IPS-NIHi7 (cell line): ENCODE data around the gene AURKA.

Experiments used
- DNase-seq: peaks from one replicate; pipeline ENCODE4 v3.0.0; 2012; ENCODE audit warnings: mixed read lengths; ENCODE audit errors: extremely low spot score

The AURKA gene

GRCh38 chr20:56392132-56392880 lies at the start of gene AURKA, which contains the start of gene CSTF1:
TSS of gene AURKA (minus strand) at chr20:56392215. CDS start at chr20:56388197, 4,018 bp downstream.
TSS of gene CSTF1 (plus strand) at chr20:56392645. CDS start at chr20:56395553, 2,908 bp downstream.
- DNase-seq: peak; percentile 100

- no peak for DNase-seq
Observed at GRCh38 chr20:56440346-56441007, 48.5 kb upstream of the AURKA start.

- no peak for DNase-seq
Observed at GRCh38 chr20:56439771-56440291, 47.8 kb upstream of the AURKA start.

DNA sequence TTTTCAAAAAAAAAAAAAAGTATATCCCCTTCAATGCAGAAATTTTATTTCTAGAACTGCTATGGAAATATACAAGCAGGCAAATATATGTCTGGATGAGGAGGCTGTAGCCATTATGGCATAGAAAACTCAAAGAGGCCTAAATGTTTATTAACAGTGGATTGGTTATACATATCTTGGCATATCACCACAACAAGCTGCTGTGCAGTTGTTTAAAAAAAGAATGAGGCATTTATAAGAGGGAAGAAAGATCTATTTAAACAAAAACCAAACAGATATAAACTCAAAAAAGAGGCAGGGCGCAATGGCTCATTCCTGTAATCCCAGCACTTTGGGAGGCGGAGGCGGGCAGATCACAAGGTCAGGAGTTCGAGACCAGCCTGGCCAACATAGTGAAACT lies 46.3 kb upstream of the AURKA start:
- DNase-seq: no peak

- no peak for DNase-seq
Observed at GRCh38 chr20:56437196-56437960, 45.4 kb upstream of the AURKA start.

GRCh38 chr20:56433880-56434255 lies 41.9 kb upstream of the AURKA start:
- no peak for DNase-seq

- no peak for DNase-seq
Observed at GRCh38 chr20:56433221-56433879, 41.3 kb upstream of the AURKA start.

- no peak for DNase-seq
Observed at GRCh38 chr20:56431471-56431870, 39.5 kb upstream of the AURKA start.

DNA sequence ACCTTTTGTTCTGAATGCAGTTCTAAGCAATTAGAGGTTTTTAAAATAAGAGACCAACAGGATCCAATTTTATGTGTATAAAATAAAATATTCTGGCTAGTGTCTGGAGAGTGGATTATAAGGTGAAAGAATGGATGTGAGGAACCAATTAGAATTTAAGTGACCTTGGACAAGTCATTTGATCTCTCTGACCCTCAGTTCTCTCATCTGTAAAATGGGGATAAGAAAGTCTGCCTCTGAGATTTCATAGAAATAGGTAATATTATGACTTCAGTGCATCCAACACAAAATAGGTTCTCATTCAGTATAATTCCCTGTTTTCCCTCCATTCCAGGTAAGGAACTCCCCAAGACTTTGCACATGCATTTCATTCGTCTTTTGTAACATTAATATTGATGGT lies 38.9 kb upstream of the AURKA start:
- no peak for DNase-seq

- DNase-seq: no peak
Observed at GRCh38 chr20:56430461-56430860, 38.4 kb upstream of the AURKA start.

DNA sequence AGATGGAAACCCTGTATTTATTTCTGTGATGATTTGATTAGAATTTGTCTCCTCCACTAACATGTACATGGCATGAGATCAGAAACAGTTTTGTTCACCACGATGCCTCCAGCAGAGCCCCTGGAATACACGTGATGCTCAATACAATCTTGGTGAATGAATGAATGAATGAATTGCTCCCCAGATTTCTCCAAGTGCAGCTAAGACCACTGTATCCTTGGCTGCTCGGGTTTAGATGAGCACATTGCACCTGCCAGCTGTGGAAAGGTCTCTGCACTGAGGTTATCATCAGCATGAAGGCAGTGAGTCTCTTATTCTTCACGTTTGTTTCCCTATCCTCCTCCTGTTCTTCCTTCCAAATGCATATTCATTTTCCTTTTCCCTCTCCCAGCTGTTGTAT lies 37.9 kb upstream of the AURKA start:
- DNase-seq: no peak

DNA sequence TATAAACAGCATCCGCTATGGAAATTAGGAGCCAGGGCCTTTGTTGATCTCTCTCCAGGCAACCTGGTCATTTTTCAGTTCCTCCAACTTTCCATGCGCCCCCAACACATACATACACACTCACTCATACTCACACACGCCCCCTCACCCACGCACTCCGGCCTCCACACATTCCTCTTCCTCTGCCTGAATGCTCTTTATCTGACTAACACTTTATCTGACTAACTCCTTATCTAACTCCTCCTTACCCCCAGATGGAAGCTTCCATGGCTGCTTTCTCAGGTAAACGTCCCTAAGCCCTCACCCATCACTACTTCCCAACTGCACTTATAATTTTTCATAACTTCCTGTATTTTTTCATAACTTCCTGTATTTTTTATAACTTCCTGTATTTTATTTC lies 37.5 kb upstream of the AURKA start:
- DNase-seq: no peak

GRCh38 chr20:56428881-56429280 lies 36.9 kb upstream of the AURKA start:
- no peak for DNase-seq

- no peak for DNase-seq
Observed at GRCh38 chr20:56428410-56428809, 36.4 kb upstream of the AURKA start.

DNA sequence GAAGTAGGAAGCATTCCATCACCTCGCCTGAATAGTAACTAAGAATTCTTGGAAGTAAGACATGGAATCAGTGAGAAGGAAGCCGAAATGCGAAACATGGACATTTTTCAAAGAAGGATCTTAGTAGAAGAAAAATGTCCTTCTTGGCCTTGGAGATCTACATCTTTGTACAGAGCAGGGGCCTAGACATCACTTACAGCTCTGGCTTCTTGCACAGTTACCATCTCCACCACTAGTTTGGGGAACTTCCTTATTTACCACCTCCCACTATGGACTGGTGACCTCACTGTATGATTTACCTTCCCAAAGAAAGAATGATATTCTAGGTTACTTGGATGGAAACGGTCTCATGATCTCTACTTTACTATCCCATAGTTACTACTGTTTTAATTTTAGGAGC lies 35.8 kb upstream of the AURKA start:
- no peak for DNase-seq

DNA sequence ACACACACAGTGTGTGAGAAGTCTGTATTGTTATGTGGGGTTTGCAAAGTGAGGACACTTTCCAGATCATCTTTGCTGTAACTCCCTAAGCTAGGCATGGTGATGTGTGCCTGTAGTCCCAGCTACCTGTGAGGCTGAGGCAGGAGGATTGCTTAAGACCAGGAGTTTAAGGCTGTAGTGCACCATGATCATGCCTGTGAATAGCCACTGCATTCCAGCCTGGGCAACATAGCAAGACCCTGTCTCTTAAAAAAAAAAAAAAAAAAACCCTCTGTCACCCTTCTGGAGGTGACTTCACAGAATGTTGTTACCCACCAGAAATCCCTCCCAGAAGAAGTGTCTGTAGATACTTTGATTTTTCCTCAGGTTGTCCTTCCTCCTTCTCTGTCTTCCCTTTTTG lies 34.9 kb upstream of the AURKA start:
- DNase-seq: no peak

DNA sequence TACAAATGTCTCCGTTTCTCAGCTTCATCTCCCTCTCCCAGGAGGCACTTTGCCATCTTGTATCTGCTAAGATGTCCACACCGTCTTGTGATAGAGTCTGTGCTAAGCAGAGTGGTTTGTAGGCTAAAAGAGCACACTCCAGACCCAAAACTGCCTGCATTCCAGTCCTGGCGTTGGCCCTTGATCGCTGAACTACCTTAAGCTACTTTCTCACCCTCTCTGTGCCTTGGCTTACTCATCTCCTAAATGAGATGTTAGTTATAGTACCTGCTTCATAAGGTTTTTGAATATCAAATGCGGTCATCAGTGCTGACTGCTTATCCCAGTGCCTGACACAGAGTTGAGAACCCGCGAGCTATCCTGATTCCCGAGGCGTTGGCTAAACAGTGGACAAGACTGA lies 34.0 kb upstream of the AURKA start:
- no peak for DNase-seq

DNA sequence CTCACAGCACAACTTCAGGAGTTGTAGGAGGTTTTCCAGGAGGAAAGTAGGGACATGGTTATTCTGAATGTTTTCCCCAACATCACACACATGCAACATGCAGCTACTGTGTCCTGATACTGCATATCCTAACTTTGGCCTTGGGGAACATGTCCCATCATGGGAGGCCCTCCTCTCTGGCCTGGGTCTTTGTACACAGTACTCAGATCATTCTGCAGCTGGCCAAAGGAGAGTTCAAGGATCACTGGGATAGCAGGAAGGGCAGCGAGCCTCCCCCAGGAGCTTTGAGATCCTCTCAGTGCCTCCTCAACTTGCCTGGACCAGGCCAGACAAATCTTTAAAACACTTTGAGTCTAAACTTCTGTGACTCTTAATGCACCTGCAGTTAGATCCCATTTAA lies 32.9 kb upstream of the AURKA start:
- no peak for DNase-seq

GRCh38 chr20:56423886-56424285 lies 31.9 kb upstream of the AURKA start:
- DNase-seq: no peak

- DNase-seq: no peak
Observed at GRCh38 chr20:56423211-56423610, 31.2 kb upstream of the AURKA start.

GRCh38 chr20:56422824-56423189 lies 30.8 kb upstream of the AURKA start:
- DNase-seq: peak; percentile 48
